Cardiac muscle cell (in vitro differentiated cells and primary cell): ENCODE measurements around the gene CCNE1. TPM values are rescaled to one million over a fixed set of nuclear protein-coding genes. Genes with fewer than 3 reads are reported as not detected.
"Not testable (repeated sequence)": the region's sequence is repeated elsewhere in the genome, so short reads cannot be mapped to it uniquely, and the experiment has no call there.

ENCODE experiments used
- DNase-seq, 2 donors: peaks; one replicate each; pipeline versions ENCODE4 v3.0.0 to v3.0.0-alpha.2; 2010 to 2017; ENCODE audit warnings: low read depth in 1 of 2, low spot score in 1 of 2
- H3K27ac ChIP-seq: fragments of 200-600 bp; sonication (generic); 2 replicates; pipeline ENCODE4 v1.5.1; 2016
- H3K27me3 ChIP-seq: fragments of 200-600 bp; sonication (generic); 2 replicates; pipeline ENCODE4 v1.6.0; 2016; ENCODE audit warnings: control low read depth
- H3K36me3 ChIP-seq: fragments of 200-600 bp; sonication (generic); 2 replicates; pipeline ENCODE4 v1.5.1; 2016; ENCODE audit warnings: control low read depth
- H3K4me1 ChIP-seq: fragments of 200-600 bp; sonication (generic); 2 replicates; pipeline ENCODE4 v1.8.1; 2017; ENCODE audit warnings: low read depth, mild to moderate bottlenecking, mixed run types
- H3K4me3 ChIP-seq: fragments of 200-600 bp; sonication (generic); 2 replicates; pipeline ENCODE4 v1.5.1; 2016; ENCODE audit warnings: mild to moderate bottlenecking
- H3K9me3 ChIP-seq: fragments of 200-600 bp; sonication (generic); 2 replicates; pipeline ENCODE4 v1.5.1; 2017; ENCODE audit warnings: low read depth, mild to moderate bottlenecking, control low read depth
- polyA plus RNA-seq: library from polyadenylated mRNA; unstranded; fragments of >200 nt; fragmentation: Nextera tagmentation; extraction: Ambion mirVana; gene quantifications from 2 replicates; pipeline ENCODE4 v1.2.1, GENCODE V29; 2016
- total RNA-seq: library from RNA; depleted of rRNA; stranded (reverse); fragments of >200 nt; gene quantifications from 2 replicates; pipeline ENCODE4 v1.2.3, GENCODE V29; 2016
- TF ChIP-seq, protein P1 (sequence below): IDR thresholded peaks from 2 replicates; pipeline ENCODE4 v1.5.1; 2012; ENCODE audit warnings: low read depth, mild to moderate bottlenecking, low read length

The CCNE1 gene
- total and polyA plus RNA-seq, 2 experiments from 2014 or later = 15.9 to 21.8 TPM

DNA sequence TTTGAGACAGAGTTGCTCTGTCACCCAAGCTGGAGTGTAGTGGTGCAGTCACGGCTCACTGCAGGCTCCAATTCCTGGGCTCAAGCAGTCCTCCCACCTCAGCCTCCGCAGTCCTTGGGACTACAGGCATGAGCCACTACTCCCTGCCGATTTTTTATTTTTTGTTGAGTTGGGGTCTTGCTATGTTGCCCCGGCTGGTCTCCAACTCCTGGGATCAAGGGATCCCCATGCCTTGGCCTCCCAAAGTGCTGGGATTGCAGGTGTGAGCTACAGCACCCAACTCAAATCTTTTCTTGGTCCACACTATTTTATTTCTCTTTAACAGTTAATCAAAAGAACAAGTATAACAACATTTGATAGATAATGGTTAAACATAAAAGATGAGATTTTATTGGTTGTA lies 7.5 kb downstream of the CCNE1 start:
- Histone ChIP-seq H3K9me3 (no peaks in the 10 kb centered on the region), H3K27ac (no peak overlapping the region), H3K4me1 (no peaks in the 10 kb centered on the region), H3K36me3 (peaks cover 10% of the 10 kb centered on the region), H3K27me3 (no peaks in the 10 kb centered on the region), H3K4me3 (no peak overlapping the region)
- TF ChIP-seq, protein P1, sequence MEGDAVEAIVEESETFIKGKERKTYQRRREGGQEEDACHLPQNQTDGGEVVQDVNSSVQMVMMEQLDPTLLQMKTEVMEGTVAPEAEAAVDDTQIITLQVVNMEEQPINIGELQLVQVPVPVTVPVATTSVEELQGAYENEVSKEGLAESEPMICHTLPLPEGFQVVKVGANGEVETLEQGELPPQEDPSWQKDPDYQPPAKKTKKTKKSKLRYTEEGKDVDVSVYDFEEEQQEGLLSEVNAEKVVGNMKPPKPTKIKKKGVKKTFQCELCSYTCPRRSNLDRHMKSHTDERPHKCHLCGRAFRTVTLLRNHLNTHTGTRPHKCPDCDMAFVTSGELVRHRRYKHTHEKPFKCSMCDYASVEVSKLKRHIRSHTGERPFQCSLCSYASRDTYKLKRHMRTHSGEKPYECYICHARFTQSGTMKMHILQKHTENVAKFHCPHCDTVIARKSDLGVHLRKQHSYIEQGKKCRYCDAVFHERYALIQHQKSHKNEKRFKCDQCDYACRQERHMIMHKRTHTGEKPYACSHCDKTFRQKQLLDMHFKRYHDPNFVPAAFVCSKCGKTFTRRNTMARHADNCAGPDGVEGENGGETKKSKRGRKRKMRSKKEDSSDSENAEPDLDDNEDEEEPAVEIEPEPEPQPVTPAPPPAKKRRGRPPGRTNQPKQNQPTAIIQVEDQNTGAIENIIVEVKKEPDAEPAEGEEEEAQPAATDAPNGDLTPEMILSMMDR = no peak
- no peak for DNase-seq

DNA sequence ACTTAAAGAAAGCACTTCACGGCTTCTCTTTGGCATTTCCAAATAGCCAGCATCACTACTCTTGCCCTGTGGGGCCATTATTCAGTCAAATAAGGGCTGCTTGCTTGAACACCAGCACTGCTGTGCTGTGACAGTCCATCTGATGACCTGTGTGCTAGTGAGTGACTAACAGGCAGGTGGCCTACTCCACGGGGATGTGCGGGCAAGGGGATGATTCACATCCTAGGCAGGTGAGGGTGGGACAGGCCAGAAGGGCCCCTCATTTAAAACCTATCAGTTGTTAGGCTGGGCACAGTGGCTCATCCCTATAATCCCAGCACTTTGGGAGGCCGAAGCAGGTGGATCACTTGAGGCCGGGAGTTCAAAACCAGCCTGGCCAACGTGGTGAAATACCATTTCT lies 8.2 kb downstream of the CCNE1 start:
- Histone ChIP-seq H3K36me3 (peaks cover 10% of the 10 kb centered on the region), H3K27ac (no peak overlapping the region), H3K27me3 (no peaks in the 10 kb centered on the region), H3K9me3 (no peaks in the 10 kb centered on the region), H3K4me1 (no peaks in the 10 kb centered on the region), H3K4me3 (no peak overlapping the region)
- no peak for DNase-seq
- TF ChIP-seq, protein P1 = no peak

DNA sequence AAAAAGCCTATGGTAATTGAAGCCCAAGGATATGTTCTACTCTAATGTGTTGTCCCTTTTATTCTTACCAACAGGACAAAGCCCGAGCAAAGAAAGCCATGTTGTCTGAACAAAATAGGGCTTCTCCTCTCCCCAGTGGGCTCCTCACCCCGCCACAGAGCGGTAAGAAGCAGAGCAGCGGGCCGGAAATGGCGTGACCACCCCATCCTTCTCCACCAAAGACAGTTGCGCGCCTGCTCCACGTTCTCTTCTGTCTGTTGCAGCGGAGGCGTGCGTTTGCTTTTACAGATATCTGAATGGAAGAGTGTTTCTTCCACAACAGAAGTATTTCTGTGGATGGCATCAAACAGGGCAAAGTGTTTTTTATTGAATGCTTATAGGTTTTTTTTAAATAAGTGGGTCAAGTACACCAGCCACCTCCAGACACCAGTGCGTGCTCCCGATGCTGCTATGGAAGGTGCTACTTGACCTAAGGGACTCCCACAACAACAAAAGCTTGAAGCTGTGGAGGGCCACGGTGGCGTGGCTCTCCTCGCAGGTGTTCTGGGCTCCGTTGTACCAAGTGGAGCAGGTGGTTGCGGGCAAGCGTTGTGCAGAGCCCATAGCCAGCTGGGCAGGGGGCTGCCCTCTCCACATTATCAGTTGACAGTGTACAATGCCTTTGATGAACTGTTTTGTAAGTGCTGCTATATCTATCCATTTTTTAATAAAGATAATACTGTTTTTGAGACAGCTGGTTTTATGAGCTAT lies 12.0 kb downstream of the CCNE1 start:
- no peak overlapping the region for H3K27ac ChIP-seq
- TF ChIP-seq, protein P1 = no peak
- H3K36me3 ChIP-seq = peaks cover 7% of the 10 kb centered on the region
- H3K27me3 ChIP-seq = no peaks in the 10 kb centered on the region
- no peak overlapping the region for H3K4me3 ChIP-seq
- H3K9me3 ChIP-seq = no peaks in the 10 kb centered on the region
- DNase-seq = no peak
- H3K4me1 ChIP-seq = no peaks in the 10 kb centered on the region

DNA sequence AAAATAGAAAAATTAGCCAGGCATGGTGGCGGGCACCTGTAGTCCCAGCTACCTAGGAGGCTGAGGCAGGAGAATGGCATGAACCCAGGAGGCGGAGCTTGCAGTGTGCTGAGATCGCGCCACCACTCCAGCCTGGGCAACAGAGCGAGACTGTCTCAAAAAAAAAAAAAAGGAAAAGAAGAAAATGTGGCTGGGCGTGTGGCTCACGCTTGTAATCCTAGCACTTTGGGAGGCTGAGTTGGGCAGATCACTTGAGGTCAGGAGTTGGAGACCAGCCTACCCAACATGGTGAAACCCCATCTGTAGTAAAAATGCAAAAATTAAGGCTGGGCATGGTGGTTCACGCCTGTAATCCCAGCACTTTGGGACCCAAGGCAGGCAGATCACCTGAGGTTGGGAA lies 13.5 kb downstream of the CCNE1 start:
- H3K9me3 ChIP-seq = not testable (repeated sequence)

DNA sequence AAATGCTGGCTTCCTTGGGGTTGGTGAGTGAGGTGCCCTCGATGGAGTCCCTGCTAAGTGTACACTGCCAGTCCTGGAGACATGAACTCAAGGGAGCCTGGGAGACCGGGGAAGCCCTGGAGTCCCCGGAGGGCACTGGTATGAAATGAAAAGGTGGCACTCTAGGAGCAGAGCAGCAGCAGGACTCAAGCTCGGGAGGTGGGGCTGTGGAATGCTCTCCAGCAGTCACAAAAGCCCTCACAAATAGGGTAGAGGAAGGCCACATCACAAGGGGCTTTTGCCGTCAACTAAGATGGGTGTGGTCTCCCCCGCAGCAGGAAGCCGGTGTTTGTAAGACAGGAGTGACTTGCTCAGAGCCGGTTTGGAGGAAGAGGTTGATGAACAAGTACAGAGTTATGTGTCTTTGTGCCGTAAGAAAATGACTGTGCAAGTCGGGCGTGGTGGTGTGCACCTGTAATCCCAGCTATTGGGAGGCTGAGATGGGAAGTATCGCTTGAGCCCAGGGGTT lies 19.3 kb downstream of the CCNE1 start:
- Histone ChIP-seq H3K27ac (no peak overlapping the region), H3K4me1 (no peaks in the 10 kb centered on the region), H3K27me3 (peaks cover 3% of the 10 kb centered on the region), H3K4me3 (no peak overlapping the region), H3K9me3 (no peaks in the 10 kb centered on the region), H3K36me3 (no peaks in the 10 kb centered on the region)
- TF ChIP-seq, protein P1 = no peak
- no peak for DNase-seq

More for the DNA sequence above, 13.5 kb downstream of the CCNE1 start:
- not testable (repeated sequence) for H3K4me3 ChIP-seq, H3K36me3 ChIP-seq, H3K4me1 ChIP-seq, H3K27ac ChIP-seq, H3K27me3 ChIP-seq, DNase-seq

DNA sequence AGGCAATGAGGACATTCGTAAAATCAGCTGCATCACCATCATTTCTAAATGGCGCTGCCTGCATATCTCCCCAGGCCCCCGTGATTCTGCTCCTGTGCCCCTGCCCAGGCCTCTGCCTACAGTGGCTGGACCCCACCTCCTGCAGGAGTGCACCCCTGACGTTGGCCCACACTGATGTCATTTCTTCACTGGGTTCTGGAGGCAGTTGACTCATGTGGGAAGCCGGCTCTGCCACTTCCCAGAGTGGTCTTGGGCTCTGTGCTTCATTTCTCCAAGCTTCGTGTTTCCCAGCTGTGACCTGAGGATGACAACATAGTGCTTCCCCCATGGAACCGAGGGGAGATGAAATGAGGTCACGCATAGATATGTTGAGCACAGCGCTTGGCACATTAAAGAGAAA lies 19.9 kb downstream of the CCNE1 start:
- Histone ChIP-seq H3K4me3 (no peak overlapping the region), H3K4me1 (no peaks in the 10 kb centered on the region), H3K9me3 (no peaks in the 10 kb centered on the region), H3K27ac (no peak overlapping the region), H3K27me3 (peaks cover 3% of the 10 kb centered on the region), H3K36me3 (no peaks in the 10 kb centered on the region)
- no peak for DNase-seq
- TF ChIP-seq, protein P1 = no peak
